Measurements from ENCODE around the gene UCP3. TPM values are rescaled to one million over a fixed set of nuclear protein-coding genes. Genes with fewer than 3 reads are reported as not detected.
"Not testable (repeated sequence)": the region's sequence is repeated elsewhere in the genome, so short reads cannot be mapped to it uniquely, and the experiment has no call there.

Gene UCP3
- total RNA-seq, 1 donor from 2014 or later = 11.9 TPM

GRCh38 chr11:74004759-74005615 is 3.9 kb downstream of the UCP3 start:
- ATAC-seq = no peak
- DNase-seq = no peak
- intact Hi-C loops (cut with micrococcal nuclease) = no loop called here

- ATAC-seq (no peak), DNase-seq (no peak)
- intact Hi-C loops (cut with micrococcal nuclease) = no loop called here
Measured at GRCh38 chr11:74004046-74004695, 4.7 kb downstream of the UCP3 start.

GRCh38 chr11:74002832-74003231 is 6.1 kb downstream of the UCP3 start:
- DNase-seq (no peak), ATAC-seq (no peak)
- intact Hi-C loops (cut with micrococcal nuclease) = no loop called here

GRCh38 chr11:74001822-74002286 is 7.0 kb downstream of the UCP3 start:
- no peak for ATAC-seq
- no peak for DNase-seq
- intact Hi-C loops (cut with micrococcal nuclease) = no loop called here

GRCh38 chr11:74000307-74001133 is 8.4 kb downstream of the UCP3 start:
- DNase-seq (no peak), ATAC-seq (no peak)
- intact Hi-C loops (cut with micrococcal nuclease) = no loop called here

- intact Hi-C loops (cut with micrococcal nuclease) = no loop called here
- DNase-seq (no peak), ATAC-seq (no peak)
Measured at GRCh38 chr11:73999581-74000306, 9.1 kb downstream of the UCP3 start.

GRCh38 chr11:73998846-73999575 is 9.9 kb downstream of the UCP3 start:
- no peak for ATAC-seq
- intact Hi-C loops (cut with micrococcal nuclease) = no loop called here
- DNase-seq = no peak

- no peak for DNase-seq
- intact Hi-C loops (cut with micrococcal nuclease) = no loop called here
- no peak for ATAC-seq
Measured at GRCh38 chr11:73997120-73997770, 11.6 kb downstream of the UCP3 start.

GRCh38 chr11:73996161-73996747 is 12.6 kb downstream of the UCP3 start:
- intact Hi-C loops (cut with micrococcal nuclease) = no loop called here
- ATAC-seq (no peak), DNase-seq (no peak)

- ATAC-seq (no peak), DNase-seq (no peak)
- intact Hi-C loops (cut with micrococcal nuclease) = no loop called here
Measured at GRCh38 chr11:73995731-73996130, 13.2 kb downstream of the UCP3 start.

- no peak for DNase-seq
- intact Hi-C loops (cut with micrococcal nuclease) = no loop called here
- ATAC-seq = peak; percentile 59
Measured at GRCh38 chr11:73995247-73995646, 13.6 kb downstream of the UCP3 start.

GRCh38 chr11:73991471-73992006 is 17.3 kb downstream of the UCP3 start:
- DNase-seq (no peak), ATAC-seq (no peak)
- intact Hi-C loops (cut with micrococcal nuclease) = no loop called here

GRCh38 chr11:73990730-73991129 is 18.2 kb downstream of the UCP3 start:
- no peak for DNase-seq
- ATAC-seq = no peak
- intact Hi-C loops (cut with micrococcal nuclease) = no loop called here

GRCh38 chr11:73989156-73989555 is 19.7 kb downstream of the UCP3 start:
- DNase-seq = no peak
- intact Hi-C loops (cut with micrococcal nuclease) = no loop called here
- ATAC-seq = no peak

- ATAC-seq (no peak), DNase-seq (no peak)
- intact Hi-C loops (cut with micrococcal nuclease) = no loop called here
Measured at GRCh38 chr11:73988227-73988626, 20.7 kb downstream of the UCP3 start.

- ATAC-seq; DNase-seq; intact Hi-C loops (cut with micrococcal nuclease): not testable (repeated sequence)
Measured at GRCh38 chr11:73985661-73986060, 23.2 kb downstream of the UCP3 start.

- intact Hi-C loops (cut with micrococcal nuclease) = no loop called here
- no peak for DNase-seq
- ATAC-seq = peak; percentile 4
Measured at GRCh38 chr11:73983741-73984538, 24.9 kb downstream of the UCP3 start.
